IPS-NIHi11 (cell line): Measurements from ENCODE around the gene GCNT2.
"Not testable (repeated sequence)": the region's sequence is repeated elsewhere in the genome, so short reads cannot be mapped to it uniquely, and the experiment has no call there.

Experiments
- DNase-seq: peaks from one replicate; pipeline ENCODE4 v3.0.0; 2012; ENCODE audit warnings: mixed read lengths, low spot score

GCNT2 gene

GRCh38 chr6:10610289-10610688 is 89.1 kb downstream of the GCNT2 start:
- DNase-seq = no peak

DNA sequence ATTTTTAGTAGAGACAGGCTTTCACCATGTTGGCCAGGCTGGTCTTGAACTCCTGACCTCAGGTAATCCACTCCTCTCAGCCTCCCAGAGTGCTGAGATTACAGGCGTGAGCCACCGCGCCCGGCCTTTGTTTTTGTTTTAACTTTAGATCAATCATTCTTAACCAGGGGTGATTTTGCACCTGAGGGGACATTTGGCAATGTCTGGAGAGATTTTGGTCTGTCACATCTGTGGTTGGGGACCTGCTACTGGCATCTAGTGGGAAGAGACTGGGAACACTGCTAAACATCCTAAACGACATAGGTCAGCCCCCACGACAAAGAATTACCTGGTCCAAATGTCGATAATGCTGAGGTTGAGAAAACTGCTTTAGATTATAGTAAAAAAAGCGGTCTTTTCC is 91.0 kb downstream of the GCNT2 start:
- no peak for DNase-seq

- DNase-seq = no peak
Measured at GRCh38 chr6:10613077-10613476, 91.9 kb downstream of the GCNT2 start.

GRCh38 chr6:10613723-10614122 is 92.6 kb downstream of the GCNT2 start:
- no peak for DNase-seq

GRCh38 chr6:10615675-10616074 is 94.5 kb downstream of the GCNT2 start:
- DNase-seq = no peak

DNA sequence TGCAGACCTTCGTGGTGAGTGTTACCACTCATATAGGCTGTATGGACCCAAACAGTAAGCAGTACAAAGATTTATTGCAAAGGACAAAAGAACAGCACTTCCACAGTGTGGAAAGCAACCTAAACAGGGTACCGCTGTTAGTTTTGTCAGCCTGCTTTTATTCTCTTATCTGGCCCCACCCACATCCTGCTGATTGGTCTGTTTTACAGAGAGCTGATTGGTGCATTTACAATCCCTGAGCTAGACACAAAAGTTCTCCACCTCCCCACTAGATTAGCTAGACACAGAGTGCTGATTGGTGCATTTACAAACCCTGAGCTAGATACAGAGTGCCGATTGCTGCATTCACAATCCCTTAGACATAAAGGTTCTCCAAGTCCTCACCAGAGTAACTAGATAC is 95.1 kb downstream of the GCNT2 start:
- not testable (repeated sequence) for DNase-seq

DNA sequence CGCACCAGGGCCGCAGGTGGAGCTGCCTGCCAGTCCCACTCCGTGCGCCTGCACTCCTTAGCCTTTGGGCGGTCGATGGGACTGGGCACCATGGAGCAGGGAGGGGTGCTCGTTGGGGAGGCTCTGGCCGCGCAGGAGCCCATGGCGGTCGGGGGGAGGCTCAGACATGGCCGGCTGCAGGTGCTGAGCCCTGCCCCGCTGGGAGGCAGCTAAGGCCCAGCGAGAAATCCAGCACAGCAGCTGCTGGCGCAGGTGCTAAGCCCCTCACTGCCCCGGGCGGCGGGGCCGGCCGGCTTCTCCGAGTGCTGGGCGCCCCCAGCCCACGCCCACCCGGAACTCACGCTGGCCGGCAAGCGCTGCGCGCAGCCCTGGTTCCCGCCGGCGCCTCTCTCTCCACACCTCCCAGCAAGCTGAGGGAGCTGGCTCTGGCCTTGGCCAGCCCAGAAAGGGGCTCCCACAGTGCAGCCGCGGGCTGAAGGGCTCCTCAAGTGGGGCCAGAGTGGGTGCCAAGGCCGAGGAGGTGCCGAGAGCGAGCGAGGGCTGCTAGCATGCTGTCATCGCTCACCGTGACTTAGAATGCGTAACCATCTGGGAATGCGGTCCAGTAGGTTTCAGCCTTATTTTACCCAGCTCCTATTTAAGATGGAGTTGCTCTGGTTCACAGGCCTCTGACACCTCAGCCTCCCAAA is 96.0 kb downstream of the GCNT2 start:
- DNase-seq = no peak

- DNase-seq = no peak
Measured at GRCh38 chr6:10618409-10618808, 97.3 kb downstream of the GCNT2 start.

DNA sequence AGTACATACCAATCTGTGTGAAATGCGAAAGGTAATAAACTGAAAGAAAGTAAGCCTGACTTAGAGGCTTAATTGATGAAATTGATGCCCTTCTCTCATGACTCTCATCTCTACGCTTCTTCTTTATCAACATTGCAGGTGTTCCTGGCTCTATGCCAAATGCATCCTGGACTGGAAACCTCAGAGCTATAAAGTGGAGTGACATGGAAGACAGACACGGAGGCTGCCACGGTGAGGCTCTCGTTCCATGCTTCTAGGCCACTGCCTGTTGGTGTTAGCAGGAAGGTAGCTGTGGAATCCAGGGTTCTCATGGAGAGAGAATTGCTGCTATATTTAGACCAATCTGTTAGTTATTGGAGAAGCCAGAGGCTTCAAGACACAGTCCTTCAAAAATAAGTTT is 100.1 kb downstream of the GCNT2 start:
- no peak for DNase-seq

GRCh38 chr6:10621847-10622246 is 100.7 kb downstream of the GCNT2 start:
- DNase-seq = no peak

DNA sequence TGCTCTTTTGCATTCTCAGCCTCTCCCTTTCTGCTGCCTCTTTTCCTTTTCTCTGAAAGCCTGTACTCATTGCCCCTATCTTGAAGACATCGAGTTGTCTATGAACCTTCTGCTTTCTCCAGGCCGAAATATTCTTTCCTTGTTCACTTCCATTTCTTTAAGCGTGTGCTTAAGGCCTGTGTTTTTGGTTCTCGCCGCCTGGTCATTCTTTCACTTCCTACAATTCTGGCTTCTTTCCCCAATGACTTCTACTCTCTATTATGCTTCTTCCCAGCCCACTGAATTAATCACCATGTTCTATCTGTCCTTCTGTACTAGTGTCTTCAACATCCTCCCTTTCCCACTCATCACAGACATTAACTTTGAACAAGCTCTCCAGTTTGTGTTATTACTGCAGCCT is 103.7 kb downstream of the GCNT2 start:
- no peak for DNase-seq

DNA sequence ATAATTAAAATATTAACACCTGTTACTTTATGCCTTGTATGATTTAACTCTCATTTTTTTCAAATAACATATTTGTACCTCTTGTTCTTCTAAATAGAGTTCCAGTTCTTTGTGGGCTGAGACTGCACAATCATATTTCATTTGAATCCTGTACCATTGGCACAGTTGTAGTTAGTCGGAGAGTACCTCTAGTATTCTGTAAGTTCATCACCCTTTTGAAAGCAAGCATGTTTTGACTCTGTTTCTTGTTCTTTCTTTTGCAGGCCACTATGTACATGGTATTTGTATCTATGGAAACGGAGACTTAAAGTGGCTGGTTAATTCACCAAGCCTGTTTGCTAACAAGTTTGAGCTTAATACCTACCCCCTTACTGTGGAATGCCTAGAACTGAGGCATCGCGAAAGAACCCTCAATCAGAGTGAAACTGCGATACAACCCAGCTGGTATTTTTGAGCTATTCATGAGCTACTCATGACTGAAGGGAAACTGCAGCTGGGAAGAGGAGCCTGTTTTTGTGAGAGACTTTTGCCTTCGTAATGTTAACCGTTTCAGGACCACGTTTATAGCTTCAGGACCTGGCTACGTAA is 105.1 kb downstream of the GCNT2 start:
- no peak for DNase-seq

DNA sequence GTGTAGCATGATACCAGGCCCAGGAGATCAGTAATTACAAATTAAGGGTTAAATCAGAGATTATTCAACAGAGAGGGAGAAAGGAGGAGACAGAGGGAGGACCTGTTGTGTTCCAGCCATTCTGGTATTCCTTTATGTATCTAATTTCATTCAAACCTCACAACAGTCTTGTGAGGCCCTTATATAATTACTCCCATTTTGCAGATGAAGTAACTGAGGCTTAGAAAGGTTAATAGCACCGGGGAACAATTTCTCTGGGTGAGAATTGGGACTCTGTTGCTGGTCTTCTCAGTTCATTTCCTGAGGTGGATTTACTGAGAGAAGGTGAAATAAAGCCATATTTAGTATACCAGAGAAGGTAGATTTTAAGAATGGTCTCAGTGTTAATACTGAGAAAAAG is 106.6 kb downstream of the GCNT2 start:
- no peak for DNase-seq

DNA sequence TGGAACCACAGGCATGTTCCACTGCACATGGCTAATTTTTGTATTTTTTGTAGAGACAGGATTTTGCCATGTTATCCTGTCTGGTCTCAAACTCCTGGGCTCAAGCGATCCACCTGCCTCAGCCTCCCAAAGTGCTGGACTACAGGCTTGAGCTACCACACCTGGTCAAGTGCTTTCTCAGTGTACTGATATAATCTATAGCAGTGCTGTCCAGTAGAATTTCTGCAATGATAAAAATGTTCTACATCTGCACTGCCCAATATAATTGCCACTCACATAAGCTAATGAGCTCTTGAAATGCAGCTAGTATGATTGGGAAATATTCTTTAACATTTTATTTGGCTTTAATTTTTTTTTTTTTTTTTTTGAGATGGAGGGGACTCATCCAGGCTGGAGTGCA is 109.0 kb downstream of the GCNT2 start:
- DNase-seq = no peak

- no peak for DNase-seq
Measured at GRCh38 chr6:10633216-10633615, 112.1 kb downstream of the GCNT2 start.

GRCh38 chr6:10640412-10640811 is 119.3 kb downstream of the GCNT2 start:
- DNase-seq = no peak

- no peak for DNase-seq
Measured at GRCh38 chr6:10641528-10641927, 120.4 kb downstream of the GCNT2 start.

DNA sequence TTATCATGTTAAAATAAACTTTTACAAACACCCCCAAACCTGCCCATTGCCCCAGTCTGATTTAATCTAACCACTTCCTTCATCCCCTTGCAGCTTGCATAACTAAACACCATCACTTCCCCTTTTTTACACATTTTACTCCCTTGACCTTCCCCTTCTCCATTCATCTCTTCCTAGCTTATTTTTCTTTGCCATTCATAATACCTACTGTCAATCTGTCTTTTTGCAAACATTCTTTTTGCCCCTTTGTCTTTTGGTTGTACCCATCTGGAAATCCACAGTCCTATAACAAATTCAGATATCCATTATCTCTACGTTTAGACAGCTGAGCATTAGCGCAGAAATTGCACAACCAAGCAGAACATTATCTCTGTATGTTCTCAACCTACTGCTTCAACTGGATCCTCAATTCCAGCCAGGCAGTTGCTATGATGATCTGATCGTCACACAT is 122.1 kb downstream of the GCNT2 start:
- no peak for DNase-seq

GRCh38 chr6:10644225-10644624 is 123.1 kb downstream of the GCNT2 start:
- DNase-seq = no peak

GRCh38 chr6:10655508-10656055 is 134.4 kb downstream of the GCNT2 start:
- no peak for DNase-seq

GRCh38 chr6:10658910-10659698 is 138.0 kb downstream of the GCNT2 start:
- DNase-seq = no peak

- DNase-seq = peak; percentile 11
Measured at GRCh38 chr6:10659699-10660348, 138.7 kb downstream of the GCNT2 start.
